SHP77 (cell line): Measurements from ENCODE around the gene NDUFS8.

Source experiments
- DNase-seq, 2 experiments: peaks; one replicate each; lab custom pipeline; 2025; lab: John Stamatoyannopoulos, UW

NDUFS8 gene

DNA sequence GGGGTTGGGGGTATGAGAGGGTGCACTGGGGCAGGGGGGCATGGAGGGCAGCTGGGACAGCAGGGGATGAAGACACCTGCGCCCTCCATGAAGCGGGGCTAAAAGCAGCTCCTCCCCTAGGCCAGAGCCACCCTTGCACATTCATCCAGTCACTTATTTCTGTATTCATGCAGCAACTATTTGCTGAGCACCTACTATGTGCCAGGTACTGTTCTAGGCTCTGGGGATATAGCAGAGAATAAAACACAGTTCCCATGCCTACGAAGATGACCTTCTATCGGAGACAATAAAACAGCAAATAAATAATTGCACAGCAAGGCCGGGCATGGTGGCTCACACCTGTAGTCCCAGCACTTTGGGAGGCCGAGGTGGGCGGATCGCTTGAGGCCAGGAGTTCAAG lies 15.0 kb upstream of the NDUFS8 start:
- DNase-seq, result no peak

DNA sequence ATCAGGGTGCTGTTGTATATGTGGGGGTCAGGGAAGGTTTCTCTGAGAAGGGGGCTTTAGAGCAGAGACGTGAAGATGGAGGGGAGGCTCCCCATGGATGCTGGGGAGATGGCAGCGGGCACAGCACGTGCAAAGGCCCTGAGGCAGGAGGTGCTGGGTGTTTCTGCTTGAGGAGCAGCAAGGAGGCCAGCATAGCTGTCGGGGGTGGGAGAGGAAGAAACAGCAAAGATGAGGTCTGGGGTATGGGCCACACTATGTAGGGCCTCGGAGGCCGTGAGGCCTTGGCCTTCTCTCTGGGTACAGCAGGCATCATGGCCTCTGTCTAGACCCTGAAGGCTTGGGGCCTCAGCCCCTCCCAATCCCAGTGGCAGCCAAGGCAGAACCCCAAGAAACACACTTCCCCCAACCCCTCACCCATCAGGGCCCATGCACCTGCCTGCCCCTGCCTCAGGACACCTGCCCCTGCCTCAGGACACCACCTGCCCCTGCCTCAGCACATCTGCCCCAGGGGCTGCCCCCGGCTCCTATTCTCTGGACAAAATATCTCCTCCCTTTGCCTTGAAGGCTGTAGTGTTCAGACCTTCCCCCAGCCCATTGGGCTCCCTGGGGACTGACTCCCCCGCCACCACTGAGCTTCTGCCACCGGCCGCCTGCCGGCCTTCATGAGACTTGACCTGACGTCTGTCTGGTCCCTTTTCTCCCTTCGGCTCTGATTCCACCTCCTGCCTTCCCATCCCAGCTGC lies 14.1 kb upstream of the NDUFS8 start:
- DNase-seq, result peak in 1 of 2 experiments; percentile 39

DNA sequence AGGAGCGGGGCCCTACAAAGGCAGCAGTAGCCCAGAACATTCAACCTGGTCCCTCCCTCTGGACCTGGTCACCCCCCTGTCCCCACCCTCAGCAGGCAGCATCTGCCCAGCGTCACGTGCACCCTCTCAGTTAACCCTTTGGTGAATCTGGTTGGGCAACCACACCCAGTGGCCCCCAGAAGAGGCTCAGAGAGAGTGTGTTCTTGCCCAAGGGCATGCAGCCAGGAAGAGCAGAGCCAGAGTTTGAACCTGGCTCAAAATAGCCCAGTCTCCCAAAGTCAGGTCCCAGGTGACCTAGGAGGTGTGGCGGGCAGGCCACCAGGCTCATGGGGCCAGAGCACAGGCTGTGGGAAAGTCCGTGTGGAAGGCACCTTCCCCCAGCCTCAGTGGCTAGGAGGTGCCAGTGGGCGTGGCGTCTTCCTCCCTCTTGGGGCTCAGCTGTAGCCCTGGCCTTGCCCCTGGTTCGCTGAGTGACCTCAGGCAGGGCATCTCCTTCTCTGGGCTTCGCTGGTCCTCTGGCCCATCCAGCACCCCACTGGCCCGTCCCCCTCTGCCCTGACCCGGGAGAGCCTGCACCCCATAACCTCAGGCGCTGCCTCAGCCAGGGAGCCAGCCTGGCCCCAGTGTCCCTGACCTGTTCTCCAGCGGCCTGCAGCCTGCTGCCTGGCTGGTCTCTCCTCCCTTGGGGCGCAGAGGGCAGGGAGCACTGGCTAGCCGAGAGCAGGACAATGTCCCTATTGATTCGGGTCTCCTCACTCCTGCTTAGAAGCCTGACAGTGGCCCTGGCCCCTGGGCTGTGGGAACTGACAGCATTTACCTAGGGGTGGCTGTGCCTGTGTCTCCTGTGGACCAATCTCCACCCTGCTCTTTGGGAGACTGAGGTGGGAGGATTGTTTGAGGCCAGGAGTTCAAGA lies 13.3 kb upstream of the NDUFS8 start:
- DNase-seq, result peak in 1 of 2 experiments; percentile 25

DNA sequence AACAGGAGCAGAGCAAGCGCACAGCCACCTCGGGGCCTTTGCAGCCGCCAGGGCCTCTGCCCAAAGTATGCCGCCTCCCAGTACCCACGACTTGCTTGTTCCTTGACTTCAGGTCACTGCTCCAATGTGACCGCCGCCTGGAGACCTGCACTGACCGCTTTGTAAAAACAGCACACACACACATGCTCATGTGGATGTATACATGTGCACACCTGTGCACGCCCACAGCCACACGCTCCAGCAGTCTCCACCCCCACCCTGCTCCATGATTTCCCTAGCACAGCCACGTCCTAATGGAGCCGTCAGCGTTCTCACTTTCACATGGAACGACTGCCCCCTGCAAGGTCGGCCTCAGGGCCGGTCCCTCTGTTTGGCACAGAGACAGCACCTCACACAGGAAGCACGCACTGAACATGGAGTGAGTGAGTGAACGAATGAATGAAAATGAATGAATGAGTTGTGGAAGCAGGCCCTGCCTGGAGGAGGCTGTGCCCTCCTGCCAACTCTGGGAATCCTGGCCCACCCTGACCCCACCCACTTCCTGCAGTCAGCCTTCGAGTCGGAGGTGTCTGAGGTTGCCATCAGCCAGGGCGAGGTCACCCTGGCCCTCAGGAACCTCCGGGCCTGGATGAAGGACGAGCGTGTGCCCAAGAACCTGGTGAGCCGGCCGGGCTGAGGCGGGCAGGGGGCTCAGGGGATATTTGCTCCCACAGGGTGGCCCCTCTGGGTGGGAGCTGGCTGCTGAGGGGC lies 12.3 kb upstream of the NDUFS8 start:
- DNase-seq, result no peak

DNA sequence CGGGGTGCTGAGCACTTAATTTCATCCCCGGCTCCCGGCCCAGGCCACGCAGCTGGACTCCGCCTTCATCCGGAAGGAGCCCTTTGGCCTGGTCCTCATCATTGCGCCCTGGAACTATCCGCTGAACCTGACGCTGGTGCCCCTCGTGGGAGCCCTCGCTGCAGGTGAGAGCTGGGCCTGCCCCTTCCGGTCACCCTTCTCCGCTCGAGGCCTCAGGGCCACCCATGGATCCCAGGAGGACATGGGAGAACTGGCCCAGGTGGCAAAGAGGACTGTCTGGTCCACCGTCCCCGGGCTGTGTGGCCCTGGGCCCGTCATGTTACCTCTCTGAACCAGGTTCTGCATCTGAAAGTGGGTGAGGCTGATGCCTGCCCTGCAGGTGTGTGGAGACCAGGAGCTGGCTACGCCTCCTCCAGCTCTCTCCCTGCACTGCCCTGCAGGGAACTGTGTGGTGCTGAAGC lies 11.7 kb upstream of the NDUFS8 start:
- no peak for DNase-seq

DNA sequence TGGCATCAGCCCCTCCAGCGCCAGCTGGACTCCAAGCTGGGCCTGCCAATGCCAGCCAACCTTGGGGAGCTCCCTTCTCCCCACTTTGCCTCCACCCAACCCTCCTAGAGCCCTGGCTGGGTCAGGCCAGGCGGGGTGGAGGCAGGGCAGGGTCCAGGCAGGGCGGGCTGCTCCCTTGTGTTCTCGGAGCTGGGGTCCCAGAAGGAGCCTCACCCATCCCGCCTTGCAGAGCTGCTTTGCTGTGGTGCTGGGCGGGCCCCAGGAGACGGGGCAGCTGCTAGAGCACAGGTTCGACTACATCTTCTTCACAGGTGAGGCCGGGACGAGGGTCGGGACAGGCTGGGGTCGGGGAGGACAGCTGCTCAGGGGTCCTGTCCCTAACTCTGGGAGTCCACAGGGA lies 11.0 kb upstream of the NDUFS8 start:
- DNase-seq, result no peak

DNA sequence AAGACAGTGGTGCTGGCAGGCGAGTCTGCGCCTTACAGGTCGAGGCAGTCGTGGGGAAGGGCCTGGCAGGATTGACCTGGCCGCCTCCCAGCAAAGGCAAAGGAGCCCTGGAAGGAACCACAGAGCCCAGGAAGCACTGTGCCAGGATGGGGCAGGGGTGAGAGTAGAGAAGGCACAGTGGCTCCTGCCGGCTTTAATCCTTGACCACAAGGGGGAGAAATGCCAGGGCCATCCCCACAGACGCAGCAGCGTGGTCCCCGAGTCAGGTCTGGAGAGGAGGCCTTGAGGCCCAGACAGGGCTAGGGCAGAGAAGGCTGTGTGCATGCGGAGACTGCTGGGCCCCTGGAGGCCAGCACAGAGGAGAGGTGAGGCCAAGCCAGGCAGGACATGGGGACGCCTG lies 9.9 kb upstream of the NDUFS8 start:
- DNase-seq, result peak in 1 of 2 experiments; percentile 58

DNA sequence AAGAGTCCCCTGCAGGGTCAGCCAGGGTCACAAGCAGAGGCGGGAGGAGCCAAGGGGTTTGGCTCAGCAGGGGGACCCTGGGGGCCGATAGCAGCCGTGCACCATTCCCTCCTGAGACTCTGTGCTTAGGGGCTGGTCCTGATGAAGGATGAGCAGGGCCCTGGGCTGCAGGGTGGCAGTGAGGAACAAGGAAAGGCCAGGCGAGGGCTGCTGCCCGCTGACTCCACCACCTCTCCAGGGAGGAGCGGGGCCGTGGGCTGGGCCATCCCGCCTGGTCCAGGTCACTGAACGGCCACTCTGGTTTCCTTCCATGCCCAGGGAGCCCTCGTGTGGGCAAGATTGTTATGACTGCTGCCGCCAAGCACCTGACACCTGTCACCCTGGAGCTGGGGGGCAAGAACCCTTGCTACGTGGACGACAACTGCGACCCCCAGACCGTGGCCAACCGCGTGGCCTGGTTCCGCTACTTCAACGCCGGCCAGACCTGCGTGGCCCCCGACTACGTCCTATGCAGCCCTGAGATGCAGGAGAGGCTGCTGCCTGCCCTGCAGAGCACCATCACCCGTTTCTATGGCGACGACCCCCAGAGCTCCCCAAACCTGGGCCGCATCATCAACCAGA lies 9.2 kb upstream of the NDUFS8 start:
- DNase-seq, result peak; percentile 30 to 63

DNA sequence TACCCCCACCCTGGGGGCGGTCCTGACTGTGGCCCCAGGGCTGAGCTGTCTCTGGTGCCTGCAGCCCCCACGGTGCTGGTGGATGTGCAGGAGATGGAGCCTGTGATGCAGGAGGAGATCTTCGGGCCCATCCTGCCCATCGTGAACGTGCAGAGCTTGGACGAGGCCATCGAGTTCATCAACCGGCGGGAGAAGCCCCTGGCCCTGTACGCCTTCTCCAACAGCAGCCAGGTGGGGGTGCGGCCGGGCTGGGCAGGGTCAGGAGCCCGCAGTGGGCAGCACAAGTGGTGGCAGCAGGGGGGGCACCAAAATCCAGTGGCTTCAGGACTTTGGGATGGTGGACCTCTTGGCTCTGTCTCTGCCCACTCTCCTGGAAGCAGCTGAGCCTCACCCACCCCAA lies 8.0 kb upstream of the NDUFS8 start:
- no peak for DNase-seq

DNA sequence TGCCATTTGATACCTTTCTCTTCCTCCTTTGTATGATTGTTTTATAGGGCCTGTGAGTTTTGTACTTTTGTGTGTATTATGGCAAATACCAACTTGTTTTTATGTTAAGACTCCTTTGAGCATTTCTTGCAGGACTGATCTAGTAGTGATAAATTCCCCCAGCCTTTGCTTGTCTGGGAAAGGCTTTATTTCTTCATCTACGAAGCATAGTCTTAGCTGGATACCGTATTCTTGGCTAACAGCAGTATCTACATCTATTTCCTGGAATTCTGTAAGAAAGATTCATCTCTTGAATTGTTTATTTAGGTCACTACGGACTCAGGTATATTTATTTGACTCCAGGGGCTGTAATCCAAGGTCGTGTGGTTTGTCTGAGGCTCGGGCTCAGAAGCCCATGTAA lies 6.0 kb upstream of the NDUFS8 start:
- no peak for DNase-seq

DNA sequence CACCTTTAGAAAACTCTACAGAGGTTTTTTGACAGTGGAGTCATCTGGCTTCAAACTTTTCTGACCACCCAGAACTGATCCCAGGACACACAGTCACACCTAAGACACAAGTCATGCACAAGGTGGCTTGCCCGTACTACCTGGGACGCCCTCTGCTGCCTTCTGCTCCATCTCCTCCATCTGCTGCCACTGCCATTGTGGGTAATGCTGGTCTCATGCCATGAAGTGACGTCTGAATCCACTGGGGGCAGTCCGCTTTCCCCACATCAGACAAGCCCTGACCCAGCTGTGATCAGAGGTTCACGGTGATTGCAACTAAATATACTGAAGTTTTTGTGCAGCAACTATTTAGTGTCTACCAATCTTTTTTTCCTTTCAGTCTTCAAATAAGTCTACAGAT lies 5.4 kb upstream of the NDUFS8 start:
- DNase-seq, result peak; percentile 22 to 23

DNA sequence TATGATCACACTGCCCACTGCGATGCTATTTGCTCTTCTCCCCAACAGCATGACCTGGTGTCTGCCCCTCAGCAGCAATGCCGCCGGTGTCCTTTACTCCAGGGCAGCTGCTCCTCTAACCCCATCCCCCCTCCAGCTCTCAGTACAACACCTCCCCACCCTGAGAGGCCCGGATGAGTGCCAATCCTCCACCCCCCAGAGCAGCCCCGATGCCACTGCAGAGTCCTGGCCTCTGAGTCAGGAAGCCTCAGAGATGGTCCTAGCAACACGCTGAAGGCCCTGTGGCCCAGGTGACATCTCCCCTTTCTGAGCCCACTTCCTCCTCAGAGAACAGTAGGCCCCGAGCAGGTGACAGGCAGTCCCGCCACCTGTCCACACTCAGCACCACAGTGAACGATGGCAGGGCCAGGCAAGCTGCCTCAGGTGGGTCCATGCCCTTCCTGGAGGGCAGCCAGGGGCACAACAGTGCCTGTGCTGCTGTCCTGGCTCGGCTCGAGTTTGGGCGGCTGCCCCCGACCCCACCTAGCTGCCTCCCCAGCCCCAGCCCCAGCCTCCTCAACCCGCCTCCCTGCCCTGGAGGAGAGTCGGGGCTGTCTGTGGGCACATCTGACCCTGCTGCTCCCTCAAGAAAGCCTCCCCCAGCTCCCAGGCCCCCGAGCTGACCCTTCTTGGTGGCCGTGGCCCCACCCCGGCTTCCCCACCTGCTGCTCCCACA lies 3.9 kb upstream of the NDUFS8 start:
- peak; percentile 67 to 83 for DNase-seq

DNA sequence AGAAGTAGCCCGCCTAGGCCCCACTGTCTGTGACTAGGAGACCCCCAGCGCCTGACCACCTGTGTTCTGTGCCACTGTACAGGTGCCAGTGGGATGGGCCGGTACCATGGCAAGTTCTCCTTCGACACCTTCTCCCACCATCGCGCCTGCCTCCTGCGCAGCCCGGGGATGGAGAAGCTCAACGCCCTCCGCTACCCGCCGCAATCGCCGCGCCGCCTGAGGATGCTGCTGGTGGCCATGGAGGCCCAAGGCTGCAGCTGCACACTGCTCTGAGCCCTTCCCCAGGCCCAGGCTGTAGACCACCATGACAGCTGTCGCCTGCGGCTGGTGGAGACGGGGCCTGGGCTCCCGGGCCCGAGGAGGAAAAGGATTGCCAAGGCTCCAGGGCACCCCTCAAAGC lies 2.8 kb upstream of the NDUFS8 start:
- no peak for DNase-seq

DNA sequence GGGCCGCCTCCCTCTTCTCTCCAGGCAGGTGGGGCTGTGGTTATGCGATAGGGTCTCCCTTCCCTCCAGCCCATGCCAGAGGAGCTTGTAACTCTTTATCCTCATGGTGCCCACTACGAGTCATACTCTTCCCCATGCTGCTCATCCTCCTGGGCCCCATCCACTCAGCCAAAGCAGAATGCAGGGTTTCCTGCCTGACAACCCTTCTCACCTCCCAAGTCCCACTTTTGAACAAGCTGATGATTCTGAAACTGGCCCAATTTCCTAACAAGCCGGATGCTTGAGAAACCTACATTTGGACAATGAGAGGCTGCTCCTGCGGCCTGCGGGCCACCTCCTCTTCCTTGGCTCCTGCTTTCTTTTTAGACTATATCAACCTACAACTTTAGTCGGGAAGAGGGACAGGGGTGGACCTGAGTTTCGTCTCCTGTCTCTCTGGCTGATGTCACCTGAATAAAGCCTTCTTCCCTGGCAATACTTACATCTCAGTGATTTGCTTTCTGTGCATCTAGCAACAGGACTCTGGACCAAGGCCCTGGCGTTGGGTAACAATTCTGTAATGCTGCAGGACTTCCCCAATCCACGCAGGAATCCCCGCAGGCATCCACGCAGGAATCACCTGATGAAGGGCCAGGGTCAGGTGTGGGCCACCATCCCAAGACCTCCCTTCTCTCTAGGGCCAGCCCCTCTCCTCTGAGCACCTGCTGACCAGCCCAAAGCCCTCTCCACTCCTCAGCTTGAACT lies 1.5 kb upstream of the NDUFS8 start:
- DNase-seq, result no peak

DNA sequence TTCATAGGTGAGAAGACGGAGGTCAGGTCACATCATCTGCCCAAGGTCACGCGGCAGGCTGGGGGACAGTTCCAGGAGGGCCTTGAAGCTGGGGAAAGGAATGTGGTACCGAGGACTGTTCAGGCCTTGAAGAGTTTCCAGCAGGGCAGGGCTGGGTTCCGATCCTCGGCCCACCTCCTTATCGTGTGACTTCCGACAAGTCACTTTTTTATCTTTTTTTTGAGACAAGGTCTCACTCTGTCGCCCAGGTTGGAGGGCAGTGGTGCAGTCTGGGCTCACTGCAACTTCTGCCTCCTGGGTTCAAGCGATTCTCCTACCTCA lies 623 bp downstream of the NDUFS8 start:
- DNase-seq, result no peak

DNA sequence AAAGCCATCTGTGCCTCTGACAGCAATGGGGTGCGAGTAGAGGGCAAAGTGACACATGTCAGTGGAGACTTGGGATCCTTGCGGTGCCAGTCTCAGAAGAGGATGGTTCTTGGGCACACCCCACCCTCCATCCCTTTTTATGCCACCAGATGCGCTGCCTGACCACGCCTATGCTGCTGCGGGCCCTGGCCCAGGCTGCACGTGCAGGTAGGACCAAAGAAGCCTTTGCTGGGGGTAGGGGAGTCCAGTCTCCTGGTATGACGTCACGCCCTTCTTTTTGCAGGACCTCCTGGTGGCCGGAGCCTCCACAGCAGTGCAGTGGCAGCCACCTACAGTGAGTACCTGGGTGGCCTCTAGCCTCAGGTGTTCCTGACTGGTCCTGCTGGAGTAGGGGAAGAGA lies 1.5 kb downstream of the NDUFS8 start:
- DNase-seq, result no peak

DNA sequence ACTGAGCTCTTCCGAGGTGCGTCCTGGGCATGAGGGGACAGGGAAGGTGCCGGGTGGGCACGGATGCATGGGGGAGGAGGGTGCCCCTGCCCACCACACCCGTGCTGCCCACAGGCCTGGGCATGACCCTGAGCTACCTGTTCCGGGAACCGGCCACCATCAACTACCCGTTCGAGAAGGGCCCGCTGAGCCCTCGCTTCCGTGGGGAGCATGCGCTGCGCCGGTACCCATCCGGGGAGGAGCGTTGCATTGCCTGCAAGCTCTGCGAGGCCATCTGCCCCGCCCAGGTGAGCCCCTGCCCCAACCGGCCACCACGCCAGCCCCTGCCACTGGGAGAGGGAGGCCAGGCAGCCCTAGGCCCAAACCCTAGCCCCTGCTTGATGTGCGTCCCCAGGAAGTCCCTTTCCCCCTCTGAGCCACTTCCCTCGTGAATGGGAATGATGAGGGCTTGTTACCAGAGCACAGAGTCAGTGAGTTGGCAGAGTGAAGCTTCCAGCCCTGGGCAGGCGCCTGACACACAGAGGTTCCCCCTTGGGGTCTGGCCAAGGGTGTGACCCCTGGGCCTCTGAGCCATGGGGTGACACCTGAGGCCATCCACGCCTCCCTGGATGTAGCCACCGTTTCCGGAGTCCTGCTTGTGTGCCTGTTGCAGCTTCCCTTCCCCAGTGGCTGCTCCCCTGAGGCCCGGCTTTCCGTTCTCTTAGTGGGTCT lies 2.7 kb downstream of the NDUFS8 start:
- DNase-seq, result no peak

DNA sequence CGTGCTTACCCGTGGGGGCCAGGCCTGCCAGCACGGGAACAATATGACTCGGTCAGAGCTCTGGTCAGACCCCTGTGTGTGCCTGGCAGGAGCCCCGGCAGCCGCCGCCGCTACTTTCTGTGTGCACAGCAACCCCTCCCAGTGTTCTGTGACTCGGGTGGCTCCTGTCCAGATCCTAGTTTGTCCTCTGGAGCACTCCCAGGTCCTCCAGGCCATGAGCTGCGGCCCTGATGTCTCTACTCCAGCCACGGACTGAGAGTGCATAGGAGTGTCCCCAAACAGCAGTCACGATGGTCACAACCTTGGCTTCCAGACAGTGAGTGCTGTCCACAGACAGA lies 3.2 kb downstream of the NDUFS8 start:
- DNase-seq, result no peak

DNA sequence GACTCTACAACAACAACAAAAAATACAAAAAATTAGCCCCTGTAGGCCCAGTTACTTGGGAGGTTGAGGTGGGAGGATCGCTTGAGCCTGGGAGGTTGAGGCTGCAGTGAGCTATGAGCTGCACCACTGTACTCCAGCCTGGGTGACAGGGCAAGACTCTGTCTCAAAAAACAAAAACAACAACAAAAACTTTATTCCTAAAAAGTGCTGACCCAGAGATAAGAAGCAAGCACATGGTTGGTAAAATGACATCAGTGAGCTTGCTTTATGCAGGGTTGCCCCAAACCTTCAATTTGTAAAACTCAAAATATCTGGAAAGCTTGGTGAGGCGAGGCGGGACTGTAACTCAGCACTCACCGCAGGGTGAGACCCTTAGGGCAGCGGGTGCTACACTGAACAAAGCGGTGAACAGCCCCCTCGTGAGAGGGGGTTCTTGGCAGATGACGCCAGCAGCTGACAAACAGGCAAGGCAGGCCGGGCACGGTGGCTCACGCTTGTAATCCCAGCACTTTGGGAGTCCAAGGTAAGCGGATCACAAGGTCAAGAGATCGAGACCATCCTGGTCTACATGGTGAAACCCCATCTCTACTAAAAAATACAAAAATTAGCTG lies 4.9 kb downstream of the NDUFS8 start:
- DNase-seq, result no peak
